ENCODE data around the gene RRP1. TPM values are rescaled to one million over a fixed set of nuclear protein-coding genes. Genes with fewer than 3 reads are reported as not detected.

Gene RRP1
- total and polyA plus RNA-seq, 10 of the 15 experiments (the other 5 are each of a cell fraction or from before 2014, with no cell fraction given): 0.34 to 70.8 (median 35.1) TPM

DNA sequence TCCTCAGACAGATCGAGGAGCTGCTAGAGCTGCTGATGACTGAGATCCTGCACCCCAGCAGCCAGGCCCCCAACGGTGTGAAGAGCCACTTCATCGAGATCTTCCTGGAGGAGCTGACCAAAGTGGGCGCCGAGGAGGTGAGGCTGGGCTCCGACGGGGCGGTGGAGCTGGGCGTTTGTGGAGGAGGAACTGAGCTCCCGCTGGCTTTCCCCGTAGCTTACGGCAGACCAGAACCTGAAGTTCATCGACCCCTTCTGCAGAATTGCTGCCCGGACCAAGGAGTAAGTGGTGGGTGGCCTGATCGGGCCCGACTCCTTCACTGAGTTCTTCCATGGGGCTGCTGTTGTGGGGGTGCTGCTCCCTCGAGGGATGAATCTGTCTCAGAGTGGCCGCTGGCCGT is 8.0 kb downstream of the RRP1 start:
- no peak overlapping the region for H3K4me3 ChIP-seq
- ATAC-seq (no peak), FAIRE-seq (no peak), DNase-seq (ENCODE audit: low read depth, low spot score) (no peak)
- no peak overlapping the region for H3K4me2 ChIP-seq (ENCODE audit: control insufficient read depth, insufficient read depth)
- RAD21 ChIA-PET (ENCODE audit: unreplicated experiment): no interaction called here
- peaks cover 14% of the 10 kb centered on the region for H3K79me2 ChIP-seq (ENCODE audit: control insufficient read depth, insufficient read depth, low read length)
- H2AFZ ChIP-seq (ENCODE audit: control insufficient read depth, low read depth, low read length): no peak overlapping the region
- in situ Hi-C loops (cut with MboI) (no loop called here), intact Hi-C loops (cut with micrococcal nuclease; ENCODE audit: unreplicated experiment) (no loop called here)
- peaks cover 34 to 69% of the 10 kb centered on the region in 2 experiments for H3K36me3 ChIP-seq (ENCODE audit: control insufficient read depth in 2 of 2, insufficient read depth in 2 of 2, low read length in 1 of 2)
- no peaks in the 10 kb centered on the region for H3K4me1 ChIP-seq (ENCODE audit: control insufficient read depth, insufficient read depth, low read length)
- no peaks in the 10 kb centered on the region for H3K9me3 ChIP-seq (replicated peaks; ENCODE audit: control insufficient read depth, insufficient read depth, low read length)
- 95% methylated on average over 19 of the region's 19 CpGs for whole genome bisulfite sequencing (ENCODE audit: insufficient coverage, insufficient replicate concordance, low lambda C conversion rate, missing lambda C conversion rate)
- H3K9ac ChIP-seq (ENCODE audit: control insufficient read depth, insufficient read depth, low read length): no peak overlapping the region
- TF ChIP-seq PAX5 (IDR thresholded peaks at IDR 0.05; ENCODE audit: borderline replicate concordance, low read depth, low read length) (no peak), SIN3A (IDR thresholded peaks at IDR 0.05; ENCODE audit: low read depth, low read length) (no peak), CEBPB (IDR thresholded peaks at IDR 0.05; ENCODE audit: borderline replicate concordance in 1 of 2, low read depth in 2 of 2, low read length in 2 of 2) (no peak)
- POLR2A ChIA-PET: no interaction called here
- no TSS peak for BruUV-seq (replicated peaks)
- CTCF ChIA-PET: no interaction called here
- no peaks in the 10 kb centered on the region for H3K27me3 ChIP-seq (replicated peaks in 1 of 2; ENCODE audit: control insufficient read depth in 2 of 2, insufficient read depth in 2 of 2, low read length in 1 of 2)
- no peak overlapping the region for H3K27ac ChIP-seq (ENCODE audit: control insufficient read depth, insufficient read depth)
- H4K20me1 ChIP-seq (ENCODE audit: control insufficient read depth, insufficient read depth): no peaks in the 10 kb centered on the region
- SMC1A ChIA-PET (ENCODE audit: uncharacterized antibody, unreplicated experiment): no interaction called here

DNA sequence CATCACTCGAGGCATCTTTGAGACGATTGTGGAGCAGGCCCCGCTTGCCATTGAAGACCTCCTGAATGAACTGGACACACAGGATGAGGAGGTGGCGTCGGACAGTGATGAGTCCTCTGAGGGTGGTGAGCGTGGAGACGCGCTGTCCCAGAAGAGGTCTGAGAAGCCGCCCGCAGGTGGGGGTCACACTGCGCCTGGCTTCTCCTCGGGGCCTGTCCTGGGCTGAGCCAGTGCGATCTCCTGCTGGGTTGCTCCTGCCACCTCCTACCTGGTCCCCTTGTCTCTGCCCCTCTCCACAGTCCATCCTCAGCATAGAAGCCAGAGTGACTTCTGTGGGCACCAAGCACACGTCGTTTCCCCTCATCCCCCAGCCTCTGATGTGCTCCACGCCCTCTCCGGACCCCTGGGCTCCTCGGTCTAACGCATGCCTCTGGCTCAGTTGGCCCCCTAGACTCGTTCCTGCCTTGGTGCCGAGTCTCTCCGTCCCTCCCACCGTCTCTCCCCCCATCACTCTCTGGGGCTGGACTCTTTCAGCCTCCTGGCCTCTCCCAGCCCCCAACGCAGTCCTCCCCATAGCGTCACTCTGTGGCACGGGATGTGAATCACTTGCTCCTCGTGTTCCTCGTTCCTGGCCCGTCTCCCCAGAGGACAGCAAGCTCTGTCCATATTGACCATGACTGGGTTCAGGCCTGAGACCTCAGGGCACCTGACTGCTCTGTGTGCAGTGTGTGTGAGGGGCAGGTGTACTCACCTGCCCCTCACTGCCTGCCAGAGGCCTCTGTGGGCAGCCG is 8.7 kb downstream of the RRP1 start:
- BruUV-seq (replicated peaks): no TSS peak
- RAD21 ChIA-PET (ENCODE audit: unreplicated experiment): no interaction called here
- FAIRE-seq: no peak

More for the DNA sequence above, 8.7 kb downstream of the RRP1 start:
- no peak overlapping the region for H3K9ac ChIP-seq (ENCODE audit: control insufficient read depth, insufficient read depth, low read length)
- in situ Hi-C loops (cut with MboI) (no loop called here), intact Hi-C loops (cut with micrococcal nuclease; ENCODE audit: unreplicated experiment) (no loop called here)
- H3K4me2 ChIP-seq (ENCODE audit: control insufficient read depth, insufficient read depth): no peak overlapping the region
- ChIA-PET CTCF (interaction anchor here (1.0 kb wide), 1 partner anchor 8 kb away, joined by 3 read pairs; no protein-coding TSS in a partner anchor), SMC1A (ENCODE audit: uncharacterized antibody, unreplicated experiment) (interaction anchor here (1.2 kb wide), 1 partner anchor 8 kb away, joined by 4 read pairs; the partner anchor contains the start of gene RRP1), POLR2A (no interaction called here)
- no peaks in the 10 kb centered on the region for H4K20me1 ChIP-seq (ENCODE audit: control insufficient read depth, insufficient read depth)
- ATAC-seq: no peak
- peaks cover 7% of the 10 kb centered on the region for H3K79me2 ChIP-seq (ENCODE audit: control insufficient read depth, insufficient read depth, low read length)
- no peak overlapping the region for H3K27ac ChIP-seq (ENCODE audit: control insufficient read depth, insufficient read depth)
- no peaks in the 10 kb centered on the region for H3K4me1 ChIP-seq (ENCODE audit: control insufficient read depth, insufficient read depth, low read length)
- 94% methylated on average over 30 of the region's 30 CpGs for WGBS (ENCODE audit: insufficient coverage, insufficient replicate concordance, low lambda C conversion rate, missing lambda C conversion rate)
- DNase-seq (ENCODE audit: low read depth, low spot score): no peak
- TF ChIP-seq MYC (IDR thresholded peaks at IDR 0.05; ENCODE audit: insufficient read depth, insufficient read length, insufficient replicate concordance, low read length, severe bottlenecking) (no peak), POLR2A (IDR thresholded peaks at IDR 0.05; ENCODE audit: low read depth, low read length) (peak; percentile 44)
- H2AFZ ChIP-seq (ENCODE audit: control insufficient read depth, low read depth, low read length): no peak overlapping the region
- no peak overlapping the region for H3K4me3 ChIP-seq
- H3K9me3 ChIP-seq (replicated peaks; ENCODE audit: control insufficient read depth, insufficient read depth, low read length): no peaks in the 10 kb centered on the region
- no peaks in the 10 kb centered on the region for H3K27me3 ChIP-seq (replicated peaks in 1 of 2; ENCODE audit: control insufficient read depth in 2 of 2, insufficient read depth in 2 of 2, low read length in 1 of 2)
- H3K36me3 ChIP-seq (ENCODE audit: control insufficient read depth in 2 of 2, insufficient read depth in 2 of 2, low read length in 1 of 2): peaks cover 32 to 69% of the 10 kb centered on the region in 2 experiments

Measured in GM12878 (cell line).